ENCODE data around the gene CDKL4.
"Not testable (repeated sequence)": the region's sequence is repeated elsewhere in the genome, so short reads cannot be mapped to it uniquely, and the experiment has no call there.

Gene CDKL4

GRCh38 chr2:39172047-39172706, 71.6 kb downstream of the CDKL4 start:
- DNase-seq; CTCF ChIA-PET; H3K27ac ChIP-seq (ENCODE audit: insufficient read depth in 1 of 2, low read depth in 1 of 2, low read length in 2 of 2, poor library complexity in 1 of 2, severe bottlenecking in 2 of 2); H3K4me3 ChIP-seq (ENCODE audit: control insufficient read depth in 1 of 7, extremely low read depth in 1 of 7, insufficient read depth in 4 of 7, low read depth in 2 of 7, low read length in 6 of 7); POLR2A ChIA-PET; H3K4me1 ChIP-seq (ENCODE audit: control extremely low read depth in 1 of 4, control insufficient read depth in 4 of 4, insufficient read depth in 4 of 4, low read length in 3 of 4); H3K9me3 ChIP-seq (ENCODE audit: control extremely low read depth in 1 of 5, control insufficient read depth in 4 of 5, insufficient read depth in 2 of 5, low read depth in 1 of 5, low read length in 4 of 5); H3K36me3 ChIP-seq (ENCODE audit: control insufficient read depth in 4 of 4, insufficient read depth in 4 of 4, low read length in 3 of 4); H3K27me3 ChIP-seq (replicated peaks in 2 of 5; ENCODE audit: control insufficient read depth in 4 of 5, insufficient read depth in 5 of 5, low read length in 4 of 5): not testable (repeated sequence)
- 94% methylated on average over 8 of the region's 10 CpGs for WGBS (ENCODE audit: insufficient coverage)

DNA sequence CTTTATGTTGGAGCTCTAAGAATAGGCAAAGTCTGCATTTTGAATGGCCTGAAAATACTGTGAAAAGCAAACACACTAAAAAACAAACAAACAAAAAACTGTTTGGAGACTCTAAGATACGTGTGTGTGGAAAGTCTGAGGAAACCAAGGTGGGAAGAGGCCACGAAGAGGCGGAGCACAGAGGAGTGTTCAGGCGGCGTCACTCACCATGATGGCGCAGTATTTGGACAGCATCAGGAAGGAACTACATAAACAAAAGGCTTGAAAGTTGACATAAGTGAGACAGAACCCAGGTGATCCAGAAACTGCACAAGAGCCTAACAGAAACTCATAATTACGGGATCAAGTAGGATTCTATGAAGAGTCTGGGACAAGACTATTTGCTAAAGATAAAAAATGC, 72.1 kb downstream of the CDKL4 start:
- WGBS (ENCODE audit: insufficient coverage), result 89% methylated on average over 6 of the region's 7 CpGs
- Histone ChIP-seq H3K27me3 (replicated peaks in 2 of 5; ENCODE audit: control insufficient read depth in 4 of 5, insufficient read depth in 5 of 5, low read length in 4 of 5) (no peaks in the 10 kb centered on the region), H3K9me3 (ENCODE audit: control extremely low read depth in 1 of 5, control insufficient read depth in 4 of 5, insufficient read depth in 2 of 5, low read depth in 1 of 5, low read length in 4 of 5) (no peaks in the 10 kb centered on the region), H3K4me3 (ENCODE audit: control insufficient read depth in 1 of 7, extremely low read depth in 1 of 7, insufficient read depth in 4 of 7, low read depth in 2 of 7, low read length in 6 of 7) (no peak overlapping the region), H3K4me1 (ENCODE audit: control extremely low read depth in 1 of 4, control insufficient read depth in 4 of 4, insufficient read depth in 4 of 4, low read length in 3 of 4) (no peaks in the 10 kb centered on the region), H3K36me3 (ENCODE audit: control insufficient read depth in 4 of 4, insufficient read depth in 4 of 4, low read length in 3 of 4) (no peaks in the 10 kb centered on the region), H3K27ac (ENCODE audit: insufficient read depth in 1 of 2, low read depth in 1 of 2, low read length in 2 of 2, poor library complexity in 1 of 2, severe bottlenecking in 2 of 2) (no peak overlapping the region)
- DNase-seq, result no peak
- POLR2A ChIA-PET, result no interaction called here
- CTCF ChIA-PET, result no interaction called here

GRCh38 chr2:39164089-39164488, 79.7 kb downstream of the CDKL4 start:
- Histone ChIP-seq H3K27me3 (replicated peaks in 2 of 5; ENCODE audit: control insufficient read depth in 4 of 5, insufficient read depth in 5 of 5, low read length in 4 of 5) (no peaks in the 10 kb centered on the region), H3K4me3 (ENCODE audit: control insufficient read depth in 1 of 7, extremely low read depth in 1 of 7, insufficient read depth in 4 of 7, low read depth in 2 of 7, low read length in 6 of 7) (no peak overlapping the region), H3K9me3 (ENCODE audit: control extremely low read depth in 1 of 5, control insufficient read depth in 4 of 5, insufficient read depth in 2 of 5, low read depth in 1 of 5, low read length in 4 of 5) (no peaks in the 10 kb centered on the region), H3K4me1 (ENCODE audit: control extremely low read depth in 1 of 4, control insufficient read depth in 4 of 4, insufficient read depth in 4 of 4, low read length in 3 of 4) (no peaks in the 10 kb centered on the region), H3K36me3 (ENCODE audit: control insufficient read depth in 4 of 4, insufficient read depth in 4 of 4, low read length in 3 of 4) (no peaks in the 10 kb centered on the region), H3K27ac (ENCODE audit: insufficient read depth in 1 of 2, low read depth in 1 of 2, low read length in 2 of 2, poor library complexity in 1 of 2, severe bottlenecking in 2 of 2) (no peak overlapping the region)
- CTCF ChIA-PET, result interaction anchor here (0.8 kb wide), 1 partner anchor 11 kb away, joined by 3 read pairs; no protein-coding TSS in a partner anchor
- POLR2A ChIA-PET, result no interaction called here
- DNase-seq, result no peak
- WGBS (ENCODE audit: insufficient coverage), result 85% methylated on average over 4 of the region's 4 CpGs

DNA sequence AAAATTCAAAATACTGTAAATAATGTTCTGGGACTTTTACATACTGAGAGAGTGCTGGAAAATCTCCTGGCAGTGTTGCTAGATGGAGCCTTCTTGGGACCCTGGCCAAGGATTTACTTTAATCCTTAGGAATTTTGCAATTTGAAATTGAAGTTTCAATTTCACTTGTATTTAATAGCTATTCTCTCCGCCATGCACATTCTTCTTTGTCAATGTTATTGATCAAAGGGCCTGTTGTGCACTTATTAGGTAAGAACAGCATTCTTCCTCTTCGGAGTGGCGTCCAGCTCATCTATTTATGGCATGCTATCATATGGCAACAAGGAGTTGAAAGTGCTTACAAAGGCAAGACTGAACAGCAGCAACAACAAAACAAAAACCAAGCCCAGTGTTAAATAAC, 82.8 kb downstream of the CDKL4 start:
- H3K4me3 ChIP-seq (ENCODE audit: control insufficient read depth in 1 of 7, extremely low read depth in 1 of 7, insufficient read depth in 4 of 7, low read depth in 2 of 7, low read length in 6 of 7), result no peak overlapping the region
- no peak for DNase-seq
- CTCF ChIA-PET, result no interaction called here
- no peaks in the 10 kb centered on the region for H3K36me3 ChIP-seq (ENCODE audit: control insufficient read depth in 4 of 4, insufficient read depth in 4 of 4, low read length in 3 of 4)
- H3K9me3 ChIP-seq (ENCODE audit: control extremely low read depth in 1 of 5, control insufficient read depth in 4 of 5, insufficient read depth in 2 of 5, low read depth in 1 of 5, low read length in 4 of 5), result no peaks in the 10 kb centered on the region
- POLR2A ChIA-PET, result no interaction called here
- H3K4me1 ChIP-seq (ENCODE audit: control extremely low read depth in 1 of 4, control insufficient read depth in 4 of 4, insufficient read depth in 4 of 4, low read length in 3 of 4), result peaks cover 0 to 2% (median 0%) of the 10 kb centered on the region in 4 experiments
- no peaks in the 10 kb centered on the region for H3K27me3 ChIP-seq (replicated peaks in 2 of 5; ENCODE audit: control insufficient read depth in 4 of 5, insufficient read depth in 5 of 5, low read length in 4 of 5)
- WGBS (ENCODE audit: insufficient coverage), result no CpG with 5 or more reads among the region's 3 CpGs
- H3K27ac ChIP-seq (ENCODE audit: insufficient read depth in 1 of 2, low read depth in 1 of 2, low read length in 2 of 2, poor library complexity in 1 of 2, severe bottlenecking in 2 of 2), result no peak overlapping the region

GRCh38 chr2:39159283-39159682, 84.5 kb downstream of the CDKL4 start:
- H3K27ac ChIP-seq (ENCODE audit: insufficient read depth in 1 of 2, low read depth in 1 of 2, low read length in 2 of 2, poor library complexity in 1 of 2, severe bottlenecking in 2 of 2), result no peak overlapping the region
- H3K36me3 ChIP-seq (ENCODE audit: control insufficient read depth in 4 of 4, insufficient read depth in 4 of 4, low read length in 3 of 4), result no peaks in the 10 kb centered on the region
- H3K4me1 ChIP-seq (ENCODE audit: control extremely low read depth in 1 of 4, control insufficient read depth in 4 of 4, insufficient read depth in 4 of 4, low read length in 3 of 4), result peaks cover 0 to 2% (median 0%) of the 10 kb centered on the region in 4 experiments
- H3K4me3 ChIP-seq (ENCODE audit: control insufficient read depth in 1 of 7, extremely low read depth in 1 of 7, insufficient read depth in 4 of 7, low read depth in 2 of 7, low read length in 6 of 7), result no peak overlapping the region
- CTCF ChIA-PET, result no interaction called here
- 100% methylated on average over 1 of the region's 2 CpGs for WGBS (ENCODE audit: insufficient coverage)
- DNase-seq, result no peak
- POLR2A ChIA-PET, result no interaction called here
- H3K27me3 ChIP-seq (replicated peaks in 2 of 5; ENCODE audit: control insufficient read depth in 4 of 5, insufficient read depth in 5 of 5, low read length in 4 of 5), result no peaks in the 10 kb centered on the region
- no peaks in the 10 kb centered on the region for H3K9me3 ChIP-seq (ENCODE audit: control extremely low read depth in 1 of 5, control insufficient read depth in 4 of 5, insufficient read depth in 2 of 5, low read depth in 1 of 5, low read length in 4 of 5)

GRCh38 chr2:39158351-39158750, 85.4 kb downstream of the CDKL4 start:
- DNase-seq, result no peak
- H3K36me3 ChIP-seq (ENCODE audit: control insufficient read depth in 4 of 4, insufficient read depth in 4 of 4, low read length in 3 of 4), result no peaks in the 10 kb centered on the region
- ChIA-PET CTCF (no interaction called here), POLR2A (no interaction called here)
- H3K27me3 ChIP-seq (replicated peaks in 2 of 5; ENCODE audit: control insufficient read depth in 4 of 5, insufficient read depth in 5 of 5, low read length in 4 of 5), result no peaks in the 10 kb centered on the region
- H3K27ac ChIP-seq (ENCODE audit: insufficient read depth in 1 of 2, low read depth in 1 of 2, low read length in 2 of 2, poor library complexity in 1 of 2, severe bottlenecking in 2 of 2), result no peak overlapping the region
- WGBS (ENCODE audit: insufficient coverage), result 94% methylated on average over 4 of the region's 4 CpGs
- peaks cover 0 to 2% (median 0%) of the 10 kb centered on the region in 4 experiments for H3K4me1 ChIP-seq (ENCODE audit: control extremely low read depth in 1 of 4, control insufficient read depth in 4 of 4, insufficient read depth in 4 of 4, low read length in 3 of 4)
- H3K4me3 ChIP-seq (ENCODE audit: control insufficient read depth in 1 of 7, extremely low read depth in 1 of 7, insufficient read depth in 4 of 7, low read depth in 2 of 7, low read length in 6 of 7), result no peak overlapping the region
- no peaks in the 10 kb centered on the region for H3K9me3 ChIP-seq (ENCODE audit: control extremely low read depth in 1 of 5, control insufficient read depth in 4 of 5, insufficient read depth in 2 of 5, low read depth in 1 of 5, low read length in 4 of 5)

DNA sequence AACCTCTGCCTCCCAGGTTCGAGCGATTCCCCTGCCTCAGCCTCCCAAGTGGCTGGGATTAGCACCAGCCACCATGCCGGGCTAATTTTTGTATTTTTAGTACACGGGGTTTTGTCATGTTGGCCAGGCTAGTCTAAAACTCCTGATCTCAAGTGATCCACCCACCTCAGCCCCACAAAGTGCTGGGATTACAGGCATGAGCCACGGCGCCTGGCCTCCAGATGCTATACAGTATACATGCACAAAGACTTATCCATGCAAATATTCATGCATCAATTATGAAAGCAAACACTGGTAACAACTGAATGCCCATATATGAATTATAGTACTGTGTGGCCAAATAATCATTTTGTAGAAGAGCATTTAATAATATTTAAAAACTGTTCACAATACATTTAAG, 86.9 kb downstream of the CDKL4 start:
- Histone ChIP-seq H3K4me3 (ENCODE audit: control insufficient read depth in 1 of 7, extremely low read depth in 1 of 7, insufficient read depth in 4 of 7, low read depth in 2 of 7, low read length in 6 of 7) (no peak overlapping the region), H3K4me1 (ENCODE audit: control extremely low read depth in 1 of 4, control insufficient read depth in 4 of 4, insufficient read depth in 4 of 4, low read length in 3 of 4) (peaks cover 0 to 2% (median 0%) of the 10 kb centered on the region in 4 experiments), H3K27me3 (replicated peaks in 2 of 5; ENCODE audit: control insufficient read depth in 4 of 5, insufficient read depth in 5 of 5, low read length in 4 of 5) (no peaks in the 10 kb centered on the region), H3K27ac (ENCODE audit: insufficient read depth in 1 of 2, low read depth in 1 of 2, low read length in 2 of 2, poor library complexity in 1 of 2, severe bottlenecking in 2 of 2) (no peak overlapping the region), H3K9me3 (ENCODE audit: control extremely low read depth in 1 of 5, control insufficient read depth in 4 of 5, insufficient read depth in 2 of 5, low read depth in 1 of 5, low read length in 4 of 5) (no peaks in the 10 kb centered on the region), H3K36me3 (ENCODE audit: control insufficient read depth in 4 of 4, insufficient read depth in 4 of 4, low read length in 3 of 4) (no peaks in the 10 kb centered on the region)
- ChIA-PET CTCF (no interaction called here), POLR2A (no interaction called here)
- WGBS (ENCODE audit: insufficient coverage), result 100% methylated on average over 6 of the region's 6 CpGs
- no peak for DNase-seq
